HG03432 (cell line): Measurements from ENCODE around the gene HECA.
"Not testable (repeated sequence)": the region's sequence is repeated elsewhere in the genome, so short reads cannot be mapped to it uniquely, and the experiment has no call there.

Experiments used
- ATAC-seq: cut with Tn5 transposase; IDR thresholded peaks from one replicate; pipeline ENCODE4 v1.9.1; 2021; ENCODE audit warnings: mild to moderate bottlenecking, moderate library complexity; ENCODE audit not compliant: unreplicated experiment

HECA gene

GRCh38 chr6:139198529-139199288 lies 63.8 kb downstream of the HECA start:
- no peak for ATAC-seq

GRCh38 chr6:139201378-139201777 lies 66.5 kb downstream of the HECA start:
- no peak for ATAC-seq

DNA sequence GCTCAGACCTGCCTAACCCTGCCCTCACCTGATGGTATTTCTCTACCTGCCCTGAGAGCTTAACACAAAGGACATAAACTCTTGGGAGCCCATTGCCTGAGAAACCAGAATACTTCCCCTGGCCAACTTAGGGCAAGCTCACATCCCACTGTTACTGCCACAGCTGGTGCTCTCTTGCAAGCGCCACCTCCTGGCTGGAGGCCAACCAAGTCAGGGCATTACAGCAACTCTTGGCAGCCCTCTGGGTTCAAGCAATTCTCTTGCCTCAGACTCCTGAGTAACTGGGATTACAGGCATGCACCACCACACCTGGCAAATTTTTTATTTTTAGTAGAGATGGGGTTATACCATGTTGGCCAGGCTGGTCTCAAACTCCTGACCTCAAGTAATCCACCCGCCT lies 70.1 kb downstream of the HECA start:
- no peak for ATAC-seq

DNA sequence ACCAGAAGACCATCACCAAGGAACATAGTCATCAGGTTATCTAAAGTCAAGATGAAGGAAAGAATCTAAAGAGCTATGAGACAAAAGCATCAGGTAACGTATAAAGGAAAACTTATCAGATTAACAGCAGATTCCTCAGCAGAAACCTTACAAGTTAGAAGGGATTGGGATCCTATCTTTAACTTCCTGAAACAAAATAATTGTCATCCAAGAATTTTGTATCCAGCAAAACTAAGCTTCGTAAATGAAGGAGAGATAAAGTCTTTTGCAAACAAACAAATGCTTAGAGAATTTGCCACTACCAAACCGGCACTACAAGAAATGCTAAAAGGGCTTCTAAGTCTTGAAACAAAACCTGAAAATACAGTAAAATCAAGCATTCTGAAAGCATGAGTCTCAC lies 71.0 kb downstream of the HECA start:
- ATAC-seq, result no peak

DNA sequence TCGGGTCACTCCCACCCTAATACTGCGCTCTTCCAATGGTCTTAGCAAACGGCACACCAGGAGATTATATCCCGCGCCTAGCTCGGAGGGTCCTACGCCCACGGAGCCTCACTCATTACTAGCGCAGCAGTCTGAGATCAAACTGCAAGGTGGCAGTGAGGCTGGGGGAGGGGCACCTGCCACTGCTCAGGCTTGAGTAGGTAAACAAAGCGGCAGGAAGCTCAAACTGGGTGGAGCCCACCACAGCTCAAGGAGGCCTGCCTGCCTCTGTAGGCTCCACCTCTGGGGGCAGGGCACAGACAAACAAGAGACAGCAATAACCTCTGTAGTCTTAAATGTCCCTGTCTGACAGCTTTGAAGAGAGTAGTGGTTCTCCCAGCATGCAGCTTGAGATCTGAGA lies 75.9 kb downstream of the HECA start:
- not testable (repeated sequence) for ATAC-seq

GRCh38 chr6:139212460-139212859 lies 77.6 kb downstream of the HECA start:
- ATAC-seq, result not testable (repeated sequence)

GRCh38 chr6:139219271-139219729 lies 84.4 kb downstream of the HECA start:
- peak; percentile 100 for ATAC-seq

DNA sequence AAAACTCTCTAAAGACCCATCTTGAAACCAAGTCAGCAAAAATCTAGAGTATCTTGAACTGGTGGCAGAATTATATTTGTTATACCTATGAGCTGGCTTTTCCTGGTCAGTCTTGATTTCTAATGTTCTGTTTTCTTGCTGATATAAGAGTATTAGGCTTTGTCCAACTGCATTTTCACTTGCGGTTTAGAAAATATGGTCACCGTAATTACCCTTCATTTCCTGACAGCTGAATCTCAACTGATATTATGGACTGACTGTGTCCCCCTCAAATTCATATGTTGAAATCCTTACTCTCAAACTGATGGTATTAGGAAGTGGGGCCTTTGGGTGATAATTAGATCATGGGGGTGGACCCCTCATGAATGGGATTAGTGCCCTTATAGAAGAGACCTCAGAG lies 84.9 kb downstream of the HECA start:
- ATAC-seq, result peak; percentile 4

DNA sequence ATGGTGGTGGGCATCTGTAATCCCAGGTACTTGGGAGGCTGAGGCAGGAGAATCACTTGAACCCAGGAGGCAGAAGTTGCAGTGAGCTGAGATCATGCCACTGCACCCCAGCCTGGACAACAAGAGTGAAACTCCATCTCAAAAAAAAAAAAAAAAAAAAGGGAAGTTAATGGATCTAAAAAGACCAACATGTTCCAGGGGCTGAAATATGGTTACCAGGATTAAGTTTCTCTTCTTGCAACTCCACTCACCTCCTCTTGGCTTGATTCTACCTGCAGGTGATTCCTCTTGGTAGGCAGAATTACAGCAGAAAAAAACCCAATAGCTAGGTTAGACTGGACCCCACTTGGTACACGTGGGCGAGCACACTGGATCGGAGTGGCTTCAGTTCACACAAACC lies 93.5 kb downstream of the HECA start:
- not testable (repeated sequence) for ATAC-seq
